Heart right ventricle (tissue), 16 donors: ENCODE measurements around the gene PIK3R6. TPM values are rescaled to one million over a fixed set of nuclear protein-coding genes. Genes with fewer than 3 reads are reported as not detected.
A peak's percentile ranks its signal among the peaks of the same experiment; 100 is the strongest.

Experiments used
- ATAC-seq, 8 donors: fragments of 200-7000 bp; cut with Tn5 transposase; one replicate each; pipeline ENCODE4 v1.9.1; 2020; ENCODE audit warnings: mild to moderate bottlenecking in 8 of 8, moderate library complexity in 8 of 8, moderate number of reproducible peaks in 1 of 8
- DNase-seq, 2 donors: peaks; one replicate each; pipeline ENCODE4 v3.0.0-alpha.2; 2020
- H3K27ac ChIP-seq, 10 donors: fragments of 200-600 bp; sonication (generic) in 2 of 10; one replicate each; pipeline versions ENCODE4 v1.5.0 to v1.8.0; 2020 to 2022; ENCODE audit warnings: mild to moderate bottlenecking in 3 of 10
- H3K27me3 ChIP-seq, 7 donors: fragments of 200-600 bp; one replicate each; pipeline ENCODE4 v1.8.0; 2021 to 2022; ENCODE audit warnings: mild to moderate bottlenecking in 2 of 7
- H3K36me3 ChIP-seq, 9 donors: fragments of 200-600 bp; sonication (generic) in 1 of 9; one replicate each; pipeline versions ENCODE4 v1.5.0 to v1.8.0; 2020 to 2022; ENCODE audit warnings: mild to moderate bottlenecking in 2 of 9
- H3K4me1 ChIP-seq, 9 donors: fragments of 200-600 bp; sonication (generic) in 1 of 9; one replicate each; pipeline versions ENCODE4 v1.5.0 to v1.8.0; 2020 to 2022; ENCODE audit warnings: mild to moderate bottlenecking in 4 of 9
- H3K4me3 ChIP-seq, 10 donors: fragments of 200-600 bp; sonication (generic) in 2 of 10; one replicate each; pipeline versions ENCODE4 v1.5.0 to v1.8.0; 2020 to 2022; ENCODE audit warnings: mild to moderate bottlenecking in 7 of 10, moderate library complexity in 2 of 10
- H3K9me3 ChIP-seq, 11 donors: fragments of 200-600 bp in 10 of 11; sonication (generic) in 2 of 11; one replicate each; pipeline versions ENCODE4 v1.5.0 to v1.8.0; 2013 to 2022; ENCODE audit warnings: mild to moderate bottlenecking in 2 of 11, control low read depth in 1 of 11, moderate library complexity in 1 of 11
- CTCF ChIP-seq, 9 donors: fragments of 200-600 bp; sonication (generic) in 2 of 9; IDR thresholded peaks; one replicate each; pipeline versions ENCODE4 v1.5.0 to v1.8.0; 2021 to 2022; ENCODE audit warnings: antibody characterized with exemption in 9 of 9, mild to moderate bottlenecking in 5 of 9, moderate library complexity in 1 of 9
- WGBS, 2 donors: extraction: QIAGEN DNeasy Blood & Tissue Kit; methylation state at CpG; one replicate each; pipeline ENCODE4 v1.1.7; 2013; ENCODE audit warnings: inconsistent platforms in 1 of 2; 5-methylcytosine and 5-hydroxymethylcytosine counted together
- intact Hi-C, 10 donors: fragments of 100-400 bp; cut with DNase I; formaldehyde crosslinking; loops; one replicate each; pipeline versions ENCODE4 v1.11.1 to v1.14.2; 2022
- polyA plus RNA-seq, 2 donors: library from polyadenylated mRNA; stranded (reverse); fragments of 200-250 nt; gene quantifications; one replicate each; pipeline ENCODE4 v1.2.3, GENCODE V29; 2013
- total RNA-seq, 10 donors: library from RNA; stranded (reverse); fragmentation: NEBNext Ultra II Directional in 3 of 10; extraction: Animal tissue kit (Norgen Biotek cat#: 25700) in 3 of 10; gene quantifications; one replicate each; pipeline versions ENCODE4 v1.2.1 to v1.2.4, GENCODE V29; 2021 to 2023
- donor health status: Arrhythmogenic right ventricular cardiomyopathy.
- donor health status: ischemic (EF 13 %, LVEDD 7.1; RV severe dilation, severe dysfunction).
- donor health status: healthy with polysubstance abuse.
- donor health status: DM: no; HTN: yes; CAD: no.
- donor health status: DM: no; HTN: no; CAD: no.
- donor health status: ischemic (EF 25% LVEDD 6.9; RV normal size, moderate dysfunction).
- donor health status: ischemic (EF 25% LVEDD 5.7; RV mildly dilated, moderate dysfunction).
- donor health status: healthy.
- donor health status: DM: yes; HTN: yes; CAD: no.
- donor health status: Ischemic cardiomyopathy.
- donor health status: ischemic (EF 35%, LVEDD 5.7; RV mildly dilated, moderate dysfunction).
- donor health status: nonischemic (EF 11% LVEDD 7.7; RV severe dilation, severe dysfunction).
- donor health status: DM: yes; HTN: yes; CAD: no.
- donor health status: PGD.
- donor health status: ischemic (EF 29% LVEDD 5.4; RV normal size, mild dysfunction).
- donor health status: nonischemic (EF 23%, LVEDD 6.1; RV moderate dilation, normal function).

Gene PIK3R6
- total and polyA plus RNA-seq, 12 donors, result 0.32 to 3.4 (median 1.0) TPM

DNA sequence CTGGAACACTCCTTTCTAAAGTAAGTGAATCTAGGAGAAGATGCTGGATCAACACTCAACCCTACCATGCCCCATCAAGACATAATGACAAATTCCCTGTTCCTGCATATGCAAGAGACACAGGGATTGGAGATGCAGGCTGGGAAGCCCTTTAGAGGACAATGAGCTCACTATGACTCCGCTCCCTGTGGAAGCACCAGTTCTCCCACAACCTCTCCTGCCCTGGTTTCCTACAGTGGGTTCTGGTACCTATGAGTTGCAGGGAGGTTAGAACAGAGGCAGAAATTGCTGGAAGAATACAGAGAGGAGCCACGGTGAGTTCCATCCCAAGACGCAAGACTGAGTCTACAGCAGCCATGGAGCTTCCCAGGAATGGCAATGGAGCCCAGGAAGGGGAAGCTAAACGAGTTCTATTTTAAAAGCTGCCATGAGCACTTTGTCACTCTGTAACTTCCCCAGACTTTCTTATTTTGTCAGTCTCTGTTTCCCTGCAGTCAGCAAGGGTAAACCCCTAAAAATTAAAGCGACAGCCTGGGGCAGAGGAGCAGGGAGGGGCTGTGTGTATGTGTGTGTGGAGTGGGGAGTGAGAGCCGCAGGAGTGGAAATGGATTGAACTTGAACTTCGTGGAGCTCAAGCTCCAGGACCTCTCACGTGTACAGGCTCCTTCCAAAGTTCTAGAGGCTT lies 42.3 kb upstream of the PIK3R6 start:
- ATAC-seq (peak in 4 of 8 donors; percentile 38 to 61 (median 50)), DNase-seq (no peak)
- Histone ChIP-seq H3K27ac (peak overlapping the region in 1 of 10 donors; percentile 40), H3K36me3 (peaks cover 0 to 59% (median 0%) of the 10 kb centered on the region in 9 donors), H3K27me3 (peaks cover 0 to 70% (median 50%) of the 10 kb centered on the region in 7 donors), H3K4me1 (peaks cover 0 to 27% (median 0%) of the 10 kb centered on the region in 9 donors), H3K4me3 (no peak overlapping the region), H3K9me3 (no peaks in the 10 kb centered on the region)
- WGBS, 2 donors, result 69 to 77% methylated on average over 8 of the region's 8 CpGs
- no peak for TF ChIP-seq CTCF (IDR thresholded peaks at IDR 0.05)
- intact Hi-C loops, result loop anchor here in 1 of 10 donors (10.0 kb wide), 1 partner anchor 55 kb away; the partner anchor contains the start of gene PIK3R5

- peaks cover 0 to 18% (median 0%) of the 10 kb centered on the region in 9 donors for H3K4me1 ChIP-seq
- ATAC-seq (no peak), DNase-seq (no peak)
- intact Hi-C loops, result loop anchor here in 1 of 10 donors (10.0 kb wide), 1 partner anchor 59 kb away; the partner anchor contains the start of gene PIK3R5
- 57 to 59% methylated on average over 7 of the region's 7 CpGs for WGBS, 2 donors
- H3K9me3 ChIP-seq, result no peaks in the 10 kb centered on the region
- no peak for TF ChIP-seq CTCF (IDR thresholded peaks at IDR 0.05)
- no peak overlapping the region for H3K27ac ChIP-seq
- H3K36me3 ChIP-seq, result peaks cover 0 to 85% (median 0%) of the 10 kb centered on the region in 9 donors
- H3K4me3 ChIP-seq, result no peak overlapping the region
- H3K27me3 ChIP-seq, result peaks cover 0 to 58% (median 18%) of the 10 kb centered on the region in 7 donors
Observed at GRCh38 chr17:8905331-8905730, 37.9 kb upstream of the PIK3R6 start.

DNA sequence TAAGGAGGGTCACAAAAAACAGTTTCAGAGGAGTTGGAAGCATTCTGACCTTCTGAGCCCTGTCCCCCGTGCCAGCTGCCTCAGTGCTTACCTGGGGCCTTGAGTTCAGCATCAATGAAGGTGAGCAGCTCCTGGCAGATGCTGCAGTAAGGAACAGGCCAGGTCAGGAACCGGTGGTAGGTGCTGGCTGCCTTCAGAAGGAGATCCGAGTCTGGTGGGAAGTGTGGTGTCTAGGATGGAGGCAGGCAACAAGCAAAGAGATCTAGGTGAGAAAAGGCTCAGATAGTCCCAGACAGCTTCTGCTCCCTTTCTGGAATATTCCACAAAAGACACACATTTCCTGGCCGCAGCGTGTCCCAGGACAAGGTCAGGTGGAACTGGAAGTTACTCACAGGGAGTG lies 37.2 kb upstream of the PIK3R6 start:
- peaks cover 0 to 21% (median 0%) of the 10 kb centered on the region in 9 donors for H3K4me1 ChIP-seq
- ATAC-seq (no peak), DNase-seq (no peak)
- peaks cover 0 to 54% (median 16%) of the 10 kb centered on the region in 7 donors for H3K27me3 ChIP-seq
- intact Hi-C loops, result loop anchor here in 1 of 10 donors (10.0 kb wide), 1 partner anchor 60 kb away; the partner anchor contains the start of gene PIK3R5
- H3K27ac ChIP-seq, result no peak overlapping the region
- TF ChIP-seq CTCF (IDR thresholded peaks at IDR 0.05), result no peak
- H3K36me3 ChIP-seq, result peaks cover 0 to 80% (median 0%) of the 10 kb centered on the region in 9 donors
- H3K4me3 ChIP-seq, result no peak overlapping the region
- WGBS, 2 donors, result 89 to 91% methylated on average over 5 of the region's 5 CpGs
- H3K9me3 ChIP-seq, result no peaks in the 10 kb centered on the region

- no peak for TF ChIP-seq CTCF (IDR thresholded peaks at IDR 0.05)
- Histone ChIP-seq H3K9me3 (no peaks in the 10 kb centered on the region), H3K27ac (no peak overlapping the region), H3K27me3 (peaks cover 0 to 54% (median 12%) of the 10 kb centered on the region in 7 donors), H3K36me3 (peaks cover 0 to 81% (median 0%) of the 10 kb centered on the region in 9 donors), H3K4me1 (peaks cover 0 to 22% (median 0%) of the 10 kb centered on the region in 9 donors), H3K4me3 (no peak overlapping the region)
- 65 to 80% methylated on average over 2 of the region's 2 CpGs for WGBS, 2 donors
- intact Hi-C loops, result loop anchor here in 1 of 10 donors (10.0 kb wide), 1 partner anchor 61 kb away; the partner anchor contains the start of gene PIK3R5
- no peak for DNase-seq
- no peak for ATAC-seq
Observed at GRCh38 chr17:8904201-8904600, 36.7 kb upstream of the PIK3R6 start.
